ENCODE results near the gene CAPN13. TPM values are rescaled to one million over a fixed set of nuclear protein-coding genes. Genes with fewer than 3 reads are reported as not detected.
"Not testable (repeated sequence)": the region's sequence is repeated elsewhere in the genome, so short reads cannot be mapped to it uniquely, and the experiment has no call there.

The CAPN13 gene
- polyA plus RNA-seq, 1 donor: 19.7 TPM

GRCh38 chr2:30704309-30705020 lies 102.8 kb downstream of the CAPN13 start:
- no peaks in the 10 kb centered on the region for H3K27me3 ChIP-seq (ENCODE audit: control insufficient read depth, insufficient read depth, low read length)
- peaks cover 16% of the 10 kb centered on the region for H3K9me3 ChIP-seq (ENCODE audit: control insufficient read depth, low read depth, low read length)
- no peaks in the 10 kb centered on the region for H3K36me3 ChIP-seq (ENCODE audit: control insufficient read depth, insufficient read depth, low read length)
- H3K4me3 ChIP-seq (ENCODE audit: low read length): no peak overlapping the region
- DNase-seq: no peak
- H3K4me1 ChIP-seq (ENCODE audit: control insufficient read depth, insufficient read depth, low read length): no peaks in the 10 kb centered on the region
- 80% methylated on average over 1 of the region's 3 CpGs for WGBS (ENCODE audit: insufficient coverage, low lambda C conversion rate)
- no peak overlapping the region for H3K27ac ChIP-seq (ENCODE audit: low read length)

GRCh38 chr2:30702694-30703093 lies 104.6 kb downstream of the CAPN13 start:
- no peaks in the 10 kb centered on the region for H3K4me1 ChIP-seq (ENCODE audit: control insufficient read depth, insufficient read depth, low read length)
- H3K27me3 ChIP-seq (ENCODE audit: control insufficient read depth, insufficient read depth, low read length): no peaks in the 10 kb centered on the region
- DNase-seq: no peak
- no peaks in the 10 kb centered on the region for H3K36me3 ChIP-seq (ENCODE audit: control insufficient read depth, insufficient read depth, low read length)
- H3K9me3 ChIP-seq (ENCODE audit: control insufficient read depth, low read depth, low read length): peaks cover 17% of the 10 kb centered on the region
- no peak overlapping the region for H3K4me3 ChIP-seq (ENCODE audit: low read length)
- H3K27ac ChIP-seq (ENCODE audit: low read length): no peak overlapping the region
- WGBS (ENCODE audit: insufficient coverage, low lambda C conversion rate): no CpG with 5 or more reads among the region's 1 CpG

- H3K4me3 ChIP-seq (ENCODE audit: low read length): no peak overlapping the region
- 82% methylated on average over 2 of the region's 2 CpGs for WGBS (ENCODE audit: insufficient coverage, low lambda C conversion rate)
- no peak for DNase-seq
Observed at GRCh38 chr2:30701782-30702181, 105.5 kb downstream of the CAPN13 start.

GRCh38 chr2:30697242-30698103 lies 109.8 kb downstream of the CAPN13 start:
- 93% methylated on average over 2 of the region's 18 CpGs for WGBS (ENCODE audit: insufficient coverage, low lambda C conversion rate)
- DNase-seq; H3K27me3 ChIP-seq (ENCODE audit: control insufficient read depth, insufficient read depth, low read length); H3K27ac ChIP-seq (ENCODE audit: low read length); H3K4me1 ChIP-seq (ENCODE audit: control insufficient read depth, insufficient read depth, low read length); H3K4me3 ChIP-seq (ENCODE audit: low read length); H3K36me3 ChIP-seq (ENCODE audit: control insufficient read depth, insufficient read depth, low read length): not testable (repeated sequence)
- peaks cover 16% of the 10 kb centered on the region for H3K9me3 ChIP-seq (ENCODE audit: control insufficient read depth, low read depth, low read length)

More at GRCh38 chr2:30701782-30702181, 105.5 kb downstream of the CAPN13 start:
- Histone ChIP-seq H3K36me3 (ENCODE audit: control insufficient read depth, insufficient read depth, low read length) (no peaks in the 10 kb centered on the region), H3K4me1 (ENCODE audit: control insufficient read depth, insufficient read depth, low read length) (no peaks in the 10 kb centered on the region), H3K9me3 (ENCODE audit: control insufficient read depth, low read depth, low read length) (peaks cover 19% of the 10 kb centered on the region), H3K27me3 (ENCODE audit: control insufficient read depth, insufficient read depth, low read length) (no peaks in the 10 kb centered on the region), H3K27ac (ENCODE audit: low read length) (no peak overlapping the region)

- DNase-seq: no peak
- Histone ChIP-seq H3K27me3 (ENCODE audit: control insufficient read depth, insufficient read depth, low read length) (no peaks in the 10 kb centered on the region), H3K9me3 (ENCODE audit: control insufficient read depth, low read depth, low read length) (peaks cover 3% of the 10 kb centered on the region), H3K4me1 (ENCODE audit: control insufficient read depth, insufficient read depth, low read length) (no peaks in the 10 kb centered on the region), H3K27ac (ENCODE audit: low read length) (no peak overlapping the region), H3K4me3 (ENCODE audit: low read length) (no peak overlapping the region), H3K36me3 (ENCODE audit: control insufficient read depth, insufficient read depth, low read length) (no peaks in the 10 kb centered on the region)
- no CpG with 5 or more reads among the region's 4 CpGs for WGBS (ENCODE audit: insufficient coverage, low lambda C conversion rate)
Observed at GRCh38 chr2:30695749-30696148, 111.5 kb downstream of the CAPN13 start.

- no peaks in the 10 kb centered on the region for H3K27me3 ChIP-seq (ENCODE audit: control insufficient read depth, insufficient read depth, low read length)
- H3K4me1 ChIP-seq (ENCODE audit: control insufficient read depth, insufficient read depth, low read length): no peaks in the 10 kb centered on the region
- no peaks in the 10 kb centered on the region for H3K36me3 ChIP-seq (ENCODE audit: control insufficient read depth, insufficient read depth, low read length)
- no peak overlapping the region for H3K27ac ChIP-seq (ENCODE audit: low read length)
- no peak for DNase-seq
- H3K9me3 ChIP-seq (ENCODE audit: control insufficient read depth, low read depth, low read length): peaks cover 3% of the 10 kb centered on the region
- H3K4me3 ChIP-seq (ENCODE audit: low read length): no peak overlapping the region
- 86% methylated on average over 1 of the region's 8 CpGs for WGBS (ENCODE audit: insufficient coverage, low lambda C conversion rate)
Observed at GRCh38 chr2:30694286-30695055, 112.8 kb downstream of the CAPN13 start.

GRCh38 chr2:30693821-30694281 lies 113.4 kb downstream of the CAPN13 start:
- no peaks in the 10 kb centered on the region for H3K27me3 ChIP-seq (ENCODE audit: control insufficient read depth, insufficient read depth, low read length)
- H3K36me3 ChIP-seq (ENCODE audit: control insufficient read depth, insufficient read depth, low read length): no peaks in the 10 kb centered on the region
- H3K27ac ChIP-seq (ENCODE audit: low read length): no peak overlapping the region
- no peak for DNase-seq
- H3K4me1 ChIP-seq (ENCODE audit: control insufficient read depth, insufficient read depth, low read length): no peaks in the 10 kb centered on the region
- H3K4me3 ChIP-seq (ENCODE audit: low read length): no peak overlapping the region
- WGBS (ENCODE audit: insufficient coverage, low lambda C conversion rate): no CpG with 5 or more reads among the region's 4 CpGs
- peaks cover 3% of the 10 kb centered on the region for H3K9me3 ChIP-seq (ENCODE audit: control insufficient read depth, low read depth, low read length)

GRCh38 chr2:30692829-30693275 lies 114.4 kb downstream of the CAPN13 start:
- 100% methylated on average over 1 of the region's 7 CpGs for WGBS (ENCODE audit: insufficient coverage, low lambda C conversion rate)
- H3K4me1 ChIP-seq (ENCODE audit: control insufficient read depth, insufficient read depth, low read length): no peaks in the 10 kb centered on the region
- H3K4me3 ChIP-seq (ENCODE audit: low read length): no peak overlapping the region
- H3K36me3 ChIP-seq (ENCODE audit: control insufficient read depth, insufficient read depth, low read length): no peaks in the 10 kb centered on the region
- no peak overlapping the region for H3K27ac ChIP-seq (ENCODE audit: low read length)
- no peaks in the 10 kb centered on the region for H3K27me3 ChIP-seq (ENCODE audit: control insufficient read depth, insufficient read depth, low read length)
- DNase-seq: no peak
- H3K9me3 ChIP-seq (ENCODE audit: control insufficient read depth, low read depth, low read length): peaks cover 3% of the 10 kb centered on the region

- H3K27me3 ChIP-seq (ENCODE audit: control insufficient read depth, insufficient read depth, low read length): no peaks in the 10 kb centered on the region
- H3K4me1 ChIP-seq (ENCODE audit: control insufficient read depth, insufficient read depth, low read length): no peaks in the 10 kb centered on the region
- H3K9me3 ChIP-seq (ENCODE audit: control insufficient read depth, low read depth, low read length): no peaks in the 10 kb centered on the region
- H3K36me3 ChIP-seq (ENCODE audit: control insufficient read depth, insufficient read depth, low read length): no peaks in the 10 kb centered on the region
- no peak for DNase-seq
- H3K4me3 ChIP-seq (ENCODE audit: low read length): no peak overlapping the region
- H3K27ac ChIP-seq (ENCODE audit: low read length): no peak overlapping the region
- WGBS (ENCODE audit: insufficient coverage, low lambda C conversion rate): no CpG with 5 or more reads among the region's 16 CpGs
Observed at GRCh38 chr2:30691948-30692828, 115.1 kb downstream of the CAPN13 start.

Measured in large intestine (tissue), 3 donors.